ENCODE results near the gene KLK6. TPM values are rescaled to one million over a fixed set of nuclear protein-coding genes. Genes with fewer than 3 reads are reported as not detected.

Gene KLK6
- not detected for total RNA-seq

DNA sequence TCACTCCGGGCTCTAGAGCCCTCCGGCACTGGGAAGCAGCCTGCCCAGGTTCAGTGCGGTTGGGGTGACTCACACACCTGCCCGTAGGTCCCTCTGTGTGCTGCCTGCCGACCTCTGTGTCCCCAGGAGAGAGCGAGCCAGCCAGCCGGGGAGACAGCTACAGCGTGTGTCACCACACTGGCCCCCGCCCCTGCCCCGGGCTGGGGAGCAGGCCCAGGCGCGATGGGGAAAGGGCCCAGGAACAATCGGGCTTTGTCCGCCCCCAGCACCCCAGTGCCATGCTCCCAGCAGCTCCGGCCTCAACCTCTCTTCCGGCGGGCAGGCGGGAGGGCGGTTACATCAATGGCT, at the start of gene KLK6:
TSS of gene KLK6 (minus strand) at position 179 of the 348 bp plus-strand sequence. CDS start 1,487 bp downstream, outside the sequence.

DNA sequence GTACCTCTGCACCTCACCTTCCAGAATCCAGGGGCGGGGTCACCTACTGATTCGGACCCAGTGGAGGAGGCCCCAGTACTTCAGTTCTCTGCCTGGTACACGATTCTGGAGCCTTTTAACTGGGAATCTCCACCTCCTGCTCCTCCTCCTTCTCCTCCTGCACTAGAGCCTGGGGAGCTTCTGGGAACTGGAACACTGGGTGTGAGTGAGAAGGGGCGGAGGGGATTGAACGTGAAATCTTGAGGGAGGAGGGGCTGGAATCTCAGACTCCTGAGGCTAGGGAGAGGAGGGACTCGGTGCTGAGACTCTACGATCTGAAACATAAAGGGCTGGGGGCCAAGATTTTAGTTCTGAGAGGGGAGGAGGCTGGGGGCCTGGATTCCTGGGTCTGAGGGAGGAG, 32.1 kb upstream of the KLK6 start, which contains the start of gene KLK8:
TSS of gene KLK8 (minus strand) at position 90 of the 400 bp plus-strand sequence. CDS start 437 bp downstream, outside the sequence.

DNA sequence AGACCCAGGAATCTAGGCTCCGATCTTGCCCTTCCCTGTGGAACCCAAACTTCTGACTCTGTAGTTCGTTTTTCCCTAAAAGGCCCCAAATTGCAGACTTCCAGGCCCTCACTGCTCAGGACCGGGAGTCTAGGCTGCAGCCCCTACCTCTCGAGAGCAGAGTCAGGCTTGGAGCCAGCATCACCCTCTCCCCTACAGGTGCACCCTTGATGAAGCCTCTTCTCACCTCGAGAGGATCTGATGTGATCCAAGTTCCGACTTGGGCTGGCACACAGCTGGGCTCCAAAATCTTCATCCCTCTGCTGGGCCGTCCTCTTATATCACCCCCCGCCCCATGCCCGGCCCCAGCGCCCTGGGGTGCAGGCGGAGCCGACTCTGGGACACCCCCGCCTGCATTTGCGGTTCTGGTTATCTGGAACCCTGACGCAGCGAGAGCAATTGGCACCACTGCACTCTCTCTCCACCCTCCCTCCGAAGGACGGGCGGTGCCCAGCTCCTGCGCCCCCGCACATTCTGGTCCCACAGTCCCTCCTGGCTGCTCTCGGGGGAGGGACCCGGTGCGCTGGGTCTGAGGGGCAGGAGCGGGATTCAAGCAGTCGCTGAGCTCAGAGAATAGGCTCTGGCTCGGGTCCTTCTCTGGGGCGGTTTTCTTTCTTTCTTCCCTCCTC, 14.4 kb upstream of the KLK6 start, which contains the start of gene KLK7:
TSS of gene KLK7 (minus strand) at position 293 of the 668 bp plus-strand sequence. CDS start 1,518 bp downstream, outside the sequence.

DNA sequence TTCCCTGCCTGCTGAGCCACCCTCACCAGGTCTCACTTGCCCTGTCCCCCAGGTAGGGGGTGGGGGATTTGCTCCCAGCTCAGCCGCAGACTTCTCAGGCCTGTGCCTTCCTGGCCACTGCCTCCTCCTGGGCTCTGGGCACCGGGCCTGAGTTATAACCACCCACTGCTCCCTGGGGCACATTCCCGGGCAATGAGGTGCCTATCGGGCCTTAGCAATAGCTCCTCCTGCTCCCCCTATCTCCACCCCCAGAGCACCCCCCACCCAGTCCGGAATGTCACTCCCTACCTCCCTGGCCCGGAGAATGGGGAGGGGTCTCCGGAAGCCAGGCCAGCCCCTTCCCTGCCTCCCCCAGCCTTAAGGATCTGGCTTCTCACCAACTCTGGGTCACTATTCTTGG, 16.5 kb downstream of the KLK6 start, which contains the start of gene KLK5:
TSS of gene KLK5 (minus strand) at position 129 of the 400 bp plus-strand sequence. CDS start 381 bp downstream, outside the sequence.

DNA sequence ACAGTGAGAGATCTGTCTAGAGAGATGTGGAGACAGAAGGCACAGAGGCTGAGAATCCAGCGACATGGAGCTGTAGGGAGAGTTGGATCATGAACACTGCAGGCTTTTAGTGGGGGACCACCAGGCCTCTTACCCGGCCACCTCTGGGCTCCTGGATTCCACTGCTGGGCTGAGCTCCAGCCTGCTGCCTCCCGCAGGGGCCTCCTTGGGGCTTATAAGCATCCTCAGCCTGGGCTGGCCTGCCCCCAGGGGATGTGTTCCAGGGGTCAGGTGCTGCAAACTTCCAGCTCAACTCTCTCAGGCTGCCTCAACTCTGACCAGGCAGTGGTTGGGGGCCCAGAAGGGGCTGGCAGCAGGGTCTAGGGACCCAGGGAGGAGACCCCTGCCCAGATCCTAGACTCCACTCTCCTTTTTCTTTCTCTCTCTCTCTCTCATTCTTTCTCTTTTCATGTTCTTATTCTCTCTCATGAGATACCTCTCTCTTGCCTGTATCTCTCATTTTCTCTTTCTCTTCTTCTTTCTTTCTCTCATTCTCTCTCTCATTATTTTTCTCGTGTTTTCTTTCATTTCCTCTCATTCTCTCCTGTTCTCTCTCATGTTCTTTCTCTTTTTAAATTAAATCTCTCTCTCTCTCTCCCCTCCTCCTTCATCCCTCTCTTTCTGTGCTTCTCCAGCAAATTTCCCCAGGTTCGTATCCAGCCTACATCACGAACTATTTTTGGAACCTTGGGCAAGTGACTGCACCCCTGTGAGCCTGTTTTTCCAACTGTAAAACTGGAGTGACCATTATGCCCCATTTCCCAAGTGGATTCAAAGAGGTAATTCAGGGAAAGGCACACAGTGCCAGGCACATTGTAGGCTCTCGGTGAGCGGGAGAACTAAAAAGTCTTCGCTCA, 57.9 kb downstream of the KLK6 start, which contains the start of gene KLK4:
TSS of gene KLK4 (minus strand) at position 190 of the 896 bp plus-strand sequence. CDS start 657 bp downstream, outside the sequence.

Other genes with a start within 250 kb of the KLK6 start
- gene SHANK1, start 249.8 kb downstream of the KLK6 start, total RNA-seq: 23.3 TPM
- 2.5 TPM for gene CLEC11A, start 246.2 kb downstream of the KLK6 start, total RNA-seq
- not detected for gene GPR32, start 199.1 kb downstream of the KLK6 start, total RNA-seq
- gene ACP4, start 179.2 kb downstream of the KLK6 start, total RNA-seq: not detected
- not detected for gene KLK1, start 145.8 kb downstream of the KLK6 start, total RNA-seq
- gene KLK15, start 136.0 kb downstream of the KLK6 start, total RNA-seq: not detected
- not detected for gene KLK3, start 114.7 kb downstream of the KLK6 start, total RNA-seq
- not detected for gene KLK2, start 96.2 kb downstream of the KLK6 start, total RNA-seq
- gene KLK4, start 58.2 kb downstream of the KLK6 start, total RNA-seq: not detected
- 0.69 TPM for gene KLK5, start 16.6 kb downstream of the KLK6 start, total RNA-seq
- gene KLK7, start 14.3 kb upstream of the KLK6 start, total RNA-seq: not detected
- gene KLK8, start 32.0 kb upstream of the KLK6 start, total RNA-seq: not detected
- 3.2 TPM for gene KLK10, start 50.1 kb upstream of the KLK6 start, total RNA-seq
- not detected for gene KLK11, start 57.0 kb upstream of the KLK6 start, total RNA-seq
- not detected for gene KLK12, start 65.4 kb upstream of the KLK6 start, total RNA-seq
- gene KLK13, start 95.5 kb upstream of the KLK6 start, total RNA-seq: 0.23 TPM
- gene KLK14, start 113.3 kb upstream of the KLK6 start, total RNA-seq: not detected
- 3.9 TPM for gene CTU1, start 138.8 kb upstream of the KLK6 start, total RNA-seq
- gene SIGLEC9, start 155.3 kb upstream of the KLK6 start, total RNA-seq: 0.69 TPM
- gene SIGLEC7, start 172.7 kb upstream of the KLK6 start, total RNA-seq: 0.46 TPM

Data from diencephalon (tissue), 1 donor.